GM12875 (cell line): ENCODE data around the gene VWA1.
"Not testable (repeated sequence)": the region's sequence is repeated elsewhere in the genome, so short reads cannot be mapped to it uniquely, and the experiment has no call there.

ENCODE experiments used
- H3K4me3 ChIP-seq: one replicate; pipeline ENCODE4 v1.5.1; 2011; ENCODE audit warnings: low read depth, low read length, control low read depth
- CTCF ChIP-seq: IDR thresholded peaks from 2 replicates; pipeline ENCODE4 v1.5.1; 2011; ENCODE audit warnings: low read depth, mild to moderate bottlenecking, control low read depth, inconsistent platforms, low read length, moderate library complexity, borderline replicate concordance; ENCODE audit not compliant: insufficient read depth

VWA1 gene

GRCh38 chr1:1399872-1400575 lies 35.5 kb upstream of the VWA1 start:
- H3K4me3 ChIP-seq: peak overlapping the region; percentile 99
- TF ChIP-seq CTCF: no peak

GRCh38 chr1:1400576-1401456 lies 34.7 kb upstream of the VWA1 start:
- peak overlapping the region; percentile 99 for H3K4me3 ChIP-seq
- no peak for TF ChIP-seq CTCF

GRCh38 chr1:1401457-1402010 lies 34.0 kb upstream of the VWA1 start:
- no peak overlapping the region for H3K4me3 ChIP-seq
- no peak for TF ChIP-seq CTCF

- H3K4me3 ChIP-seq: no peak overlapping the region
- TF ChIP-seq CTCF: peak; percentile 66
Observed at GRCh38 chr1:1402072-1402900, 33.2 kb upstream of the VWA1 start.

GRCh38 chr1:1402901-1403392 lies 32.5 kb upstream of the VWA1 start:
- not testable (repeated sequence) for H3K4me3 ChIP-seq

GRCh38 chr1:1403653-1404052 lies 31.8 kb upstream of the VWA1 start:
- no peak overlapping the region for H3K4me3 ChIP-seq
- TF ChIP-seq CTCF: no peak
